GM19324 (cell line): ENCODE data around the gene ATF6B.

Experiments
- ATAC-seq: cut with Tn5 transposase; IDR thresholded peaks from one replicate; pipeline ENCODE4 v1.9.1; 2021; ENCODE audit warnings: mild to moderate bottlenecking, moderate library complexity; ENCODE audit not compliant: unreplicated experiment, low FRiP score

ATF6B gene

DNA sequence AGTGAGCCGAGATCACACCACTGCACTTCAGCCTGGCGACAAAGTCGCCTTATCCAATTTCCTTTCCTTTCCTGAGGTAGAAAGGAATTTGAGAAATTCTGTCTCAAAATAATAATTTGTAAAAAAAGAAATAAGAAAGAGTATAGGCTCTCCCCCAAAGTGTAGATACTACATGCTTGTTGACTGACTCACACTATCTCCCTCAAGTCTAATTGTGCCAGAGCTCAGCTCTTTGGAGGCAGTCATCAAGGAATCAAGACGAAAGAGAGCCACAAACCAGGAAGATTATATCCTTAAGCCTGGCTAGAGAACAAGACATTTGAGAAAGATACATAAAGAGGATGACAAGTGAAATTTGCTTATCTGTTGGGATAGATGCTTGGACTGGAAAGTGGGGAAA is 5.7 kb upstream of the ATF6B start:
- no peak for ATAC-seq

DNA sequence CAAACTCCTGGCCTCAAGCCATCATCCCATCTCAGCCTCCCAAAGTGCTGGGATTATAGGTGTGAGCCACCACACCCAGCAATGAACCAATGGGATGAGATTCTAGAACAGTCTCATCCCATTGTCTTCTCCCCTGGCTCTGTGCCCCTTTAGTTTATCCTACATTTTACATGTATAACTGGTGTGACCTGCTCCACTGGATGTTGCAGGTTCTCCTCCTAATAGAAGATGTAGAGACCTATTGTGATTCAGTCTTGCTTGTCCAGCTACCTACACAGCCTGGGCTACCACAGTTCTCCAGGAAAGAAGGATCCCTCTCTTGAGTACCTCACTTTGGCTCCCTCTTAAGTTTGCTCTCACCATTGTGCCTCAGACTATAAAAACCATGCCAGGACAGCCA is 4.1 kb upstream of the ATF6B start:
- no peak for ATAC-seq

DNA sequence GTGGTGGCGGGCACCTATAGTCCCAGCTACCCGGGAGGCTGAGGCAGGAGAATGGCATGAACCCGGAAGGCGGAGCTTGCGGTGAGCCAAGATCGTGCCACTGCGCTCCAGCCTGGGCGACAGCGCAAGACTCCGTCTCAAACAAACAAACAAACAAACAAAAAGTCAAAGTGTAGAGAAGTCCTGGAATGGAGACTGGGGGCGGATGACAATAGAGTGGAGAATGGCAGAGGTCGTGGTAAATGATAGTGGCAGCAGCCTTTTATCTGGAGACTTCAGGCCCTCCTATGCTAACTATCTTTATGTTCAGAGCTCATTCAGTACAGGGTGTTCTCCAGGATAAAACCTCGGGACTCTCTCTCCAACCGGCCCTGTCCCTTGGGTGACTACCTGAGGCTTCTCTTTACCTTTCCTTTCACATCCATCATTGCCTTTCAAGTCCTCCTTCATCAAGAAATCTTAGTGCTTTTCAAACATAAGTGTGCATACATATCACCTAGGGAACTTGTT is 3.4 kb upstream of the ATF6B start:
- ATAC-seq: no peak

DNA sequence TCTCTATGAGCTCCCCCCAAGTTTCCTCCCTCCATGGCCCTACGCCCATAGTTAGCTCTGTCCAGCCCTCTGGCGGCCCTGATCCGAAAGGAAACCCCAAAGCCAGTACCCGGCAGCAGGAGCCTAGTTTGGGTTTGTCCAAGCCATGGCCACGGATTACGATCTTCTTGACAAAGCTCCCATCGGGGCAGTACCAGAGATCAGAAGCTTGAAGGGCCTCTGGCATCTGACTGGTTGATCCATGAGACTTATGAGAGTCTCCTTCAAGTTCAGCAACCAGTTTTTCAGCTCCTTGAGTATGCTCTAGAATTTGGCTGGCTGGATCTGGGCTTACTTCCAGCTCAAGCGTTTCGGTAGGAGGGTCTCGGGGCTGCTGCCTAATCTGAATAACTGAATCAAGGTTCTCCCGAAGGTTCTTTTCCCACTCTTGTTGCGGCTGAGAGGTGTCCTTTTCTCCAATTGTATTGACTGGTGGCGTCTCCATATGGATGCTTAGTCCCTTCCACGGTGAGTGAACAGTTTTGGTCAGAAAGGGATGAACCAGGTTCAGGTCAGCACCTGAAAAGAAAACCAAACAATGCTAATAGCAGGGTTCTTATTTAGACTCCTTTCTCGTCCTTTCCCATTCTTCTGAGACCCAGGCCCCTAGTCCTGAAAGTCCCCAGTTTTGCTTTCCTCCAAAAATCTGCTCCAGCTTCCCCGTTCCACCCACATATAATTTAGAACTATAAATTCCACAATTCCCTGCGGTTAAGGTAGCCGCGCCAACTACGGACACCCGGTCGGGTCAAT is 1.4 kb upstream of the ATF6B start:
- ATAC-seq: no peak

DNA sequence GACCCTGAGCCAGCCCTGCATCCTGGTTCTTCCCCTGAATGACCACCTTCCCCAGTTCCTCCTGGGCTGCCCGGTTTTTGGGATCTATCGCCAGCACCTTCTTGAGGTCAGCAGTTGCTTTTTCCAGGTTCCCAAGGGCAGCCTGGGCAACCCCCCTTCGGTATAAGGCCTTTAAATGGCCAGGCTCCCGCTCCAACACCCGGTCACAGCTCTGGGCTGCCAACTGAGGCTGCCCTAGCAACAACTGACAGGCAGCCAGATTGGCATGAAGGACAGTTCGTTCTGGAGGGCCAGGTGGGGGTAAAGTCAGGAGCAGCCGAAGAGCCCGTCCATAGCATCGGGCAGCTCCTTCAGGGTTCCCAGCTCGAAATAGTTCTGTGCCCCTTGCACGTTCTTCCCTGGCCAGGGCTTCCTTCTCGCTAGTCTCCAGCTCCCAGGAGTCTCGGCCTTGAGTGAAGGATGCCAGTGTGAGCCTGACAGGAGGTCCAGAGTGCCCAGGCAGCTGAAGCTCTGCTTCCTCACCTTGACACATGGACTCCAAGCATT is 778 bp upstream of the ATF6B start:
- ATAC-seq: no peak

DNA sequence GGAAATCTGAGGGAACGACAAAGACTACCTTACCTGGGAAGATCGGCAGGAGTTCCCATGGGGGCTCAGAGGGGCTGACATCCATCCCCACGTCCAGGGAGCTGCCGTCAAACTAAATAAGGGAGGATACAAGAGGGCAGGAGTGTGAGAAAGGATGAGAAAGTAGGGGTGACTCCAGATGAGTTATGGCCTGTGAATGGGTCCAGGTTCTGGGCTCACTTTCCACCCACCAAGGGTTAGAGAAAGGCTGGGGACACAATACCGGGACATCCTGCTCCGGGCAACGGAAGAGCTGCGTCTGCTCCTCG is 683 bp downstream of the ATF6B start:
- ATAC-seq: no peak

DNA sequence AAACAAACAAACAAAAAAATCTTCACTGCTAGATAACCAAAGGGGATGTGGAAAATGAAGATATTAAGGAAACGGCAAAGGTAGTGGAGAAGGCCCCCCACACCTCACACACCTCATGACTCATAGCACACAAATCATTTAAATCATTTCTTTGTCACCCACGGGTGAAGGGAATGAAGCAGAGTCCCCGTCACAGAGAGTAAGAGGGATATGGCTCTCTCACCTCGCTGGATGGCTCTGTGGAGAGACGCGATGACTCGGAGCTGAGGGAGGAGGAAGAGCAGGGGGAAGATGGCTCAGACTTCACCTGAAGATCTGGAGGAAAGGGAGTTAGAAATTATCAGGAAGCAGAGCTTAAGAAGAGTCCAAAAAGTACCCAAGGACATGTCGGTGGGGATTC is 1.2 kb downstream of the ATF6B start:
- ATAC-seq: no peak

DNA sequence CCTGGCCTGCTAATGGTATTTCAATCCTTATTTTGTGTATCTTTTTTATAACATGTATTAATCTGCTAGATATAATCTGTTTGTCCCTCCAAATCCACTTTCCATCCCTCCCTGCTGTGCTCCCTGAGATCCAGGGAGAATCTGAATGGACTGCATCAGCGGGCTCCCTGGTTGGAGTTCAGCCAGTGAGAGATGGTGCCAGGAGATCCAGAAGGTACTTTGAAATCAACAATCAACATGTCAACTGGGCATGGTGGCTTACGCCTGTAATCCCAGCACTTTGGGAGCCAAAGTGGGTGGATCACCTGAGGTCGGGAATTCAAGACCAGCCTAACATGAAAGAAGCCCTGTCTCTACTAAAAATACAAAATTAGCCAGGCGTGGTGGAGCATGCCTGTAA is 4.4 kb downstream of the ATF6B start:
- no peak for ATAC-seq

DNA sequence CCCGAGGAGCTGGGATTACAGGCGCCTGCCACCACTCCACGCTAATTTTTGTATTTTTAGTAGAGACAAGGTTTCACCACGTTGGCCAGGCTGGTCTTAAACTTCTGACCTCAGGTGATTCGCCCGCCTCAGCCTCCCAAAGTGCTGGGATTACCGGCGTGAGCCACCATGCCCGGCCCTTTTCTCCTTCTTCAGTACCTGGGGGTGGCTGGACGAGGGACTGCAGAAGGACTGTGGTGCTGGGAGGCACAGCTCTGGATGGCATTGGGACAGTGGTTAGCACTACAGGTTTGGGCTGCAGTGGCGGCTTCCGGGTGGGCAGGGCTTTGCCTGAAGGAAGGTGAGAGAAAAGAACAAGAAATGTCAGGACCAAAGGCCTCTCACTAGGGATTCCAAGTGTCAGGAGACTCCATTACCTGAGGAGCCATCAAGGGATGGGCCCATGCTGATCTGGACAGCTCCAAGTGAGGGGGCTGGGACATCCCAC is 7.4 kb downstream of the ATF6B start:
- no peak for ATAC-seq

DNA sequence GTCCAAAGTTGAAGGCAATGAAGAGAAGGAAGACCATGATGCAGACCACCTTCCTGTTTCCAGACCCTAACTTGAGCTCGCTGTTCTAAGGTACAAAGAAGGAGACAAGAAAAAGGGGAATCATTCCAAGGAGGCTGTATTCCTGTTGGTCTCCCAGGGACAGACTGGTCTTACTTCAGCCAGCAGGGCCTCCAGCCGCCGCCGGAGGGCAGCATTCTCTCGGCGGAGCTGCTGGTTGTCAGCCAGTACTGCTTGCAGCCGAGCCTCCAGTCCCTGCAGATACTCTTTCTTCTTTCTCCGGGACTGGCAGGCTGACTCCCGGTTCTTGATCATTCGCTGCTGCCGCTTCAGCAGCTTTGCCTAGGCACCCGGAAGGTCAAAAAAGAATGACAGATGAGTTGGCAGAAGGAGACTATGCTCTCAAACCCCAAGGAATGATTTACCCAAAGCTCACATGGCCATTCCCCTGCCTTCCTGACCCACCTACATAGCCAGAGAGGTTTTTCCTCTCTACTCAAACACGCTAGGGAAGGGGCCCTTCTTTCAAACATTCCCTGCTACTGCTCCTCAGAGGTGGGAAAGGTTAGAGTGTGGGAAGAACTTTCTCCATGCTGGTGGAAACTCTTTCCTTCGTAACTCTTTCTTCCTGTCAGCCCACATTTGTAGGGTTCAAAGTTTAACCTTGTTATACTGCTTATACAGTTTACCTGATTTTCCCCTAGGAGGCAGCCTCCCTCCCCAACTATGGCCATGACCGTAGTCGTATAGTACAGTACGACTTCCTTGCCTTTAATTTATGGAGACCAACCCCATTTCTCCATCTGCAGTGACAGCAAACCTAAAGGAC is 9.0 kb downstream of the ATF6B start:
- ATAC-seq: no peak

DNA sequence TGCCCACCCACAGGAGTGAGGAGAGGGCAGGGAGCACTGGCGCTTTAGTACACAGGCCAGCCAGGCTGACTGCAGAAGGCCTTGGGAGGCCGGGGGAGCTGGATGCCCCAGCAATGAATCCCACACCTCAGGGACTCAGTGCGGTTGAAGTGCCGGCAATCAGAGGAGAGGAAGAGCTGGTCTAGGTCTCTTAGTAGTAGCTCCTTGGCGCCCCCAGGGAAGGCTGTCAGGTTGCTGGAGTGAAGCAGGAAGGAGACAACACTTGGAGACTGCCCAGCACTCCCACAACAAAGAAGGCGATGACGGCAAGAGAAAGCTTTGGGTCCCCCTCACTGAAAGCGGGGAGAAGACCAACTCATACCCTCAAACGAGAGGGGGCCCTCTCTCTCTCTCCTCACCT is 10.6 kb downstream of the ATF6B start:
- no peak for ATAC-seq

DNA sequence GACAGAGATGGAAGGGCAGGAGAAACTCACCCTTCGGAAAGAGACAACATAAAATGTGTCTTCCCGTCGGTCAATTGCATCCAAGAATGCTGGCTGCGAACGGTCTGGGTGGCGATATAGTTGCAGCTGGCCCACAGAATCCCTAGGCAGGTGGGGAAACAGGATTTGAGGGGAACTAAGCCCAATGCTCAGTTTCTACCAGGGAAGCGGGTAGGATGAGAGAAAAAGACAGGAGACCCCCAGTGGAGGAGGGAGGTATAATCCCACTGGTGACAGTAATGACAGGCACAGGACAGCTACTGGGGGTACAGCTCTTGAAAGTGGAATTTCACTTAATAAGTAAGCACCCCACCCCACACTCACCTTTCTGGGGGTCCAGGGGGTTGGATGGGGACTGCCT is 11.4 kb downstream of the ATF6B start:
- ATAC-seq: no peak

DNA sequence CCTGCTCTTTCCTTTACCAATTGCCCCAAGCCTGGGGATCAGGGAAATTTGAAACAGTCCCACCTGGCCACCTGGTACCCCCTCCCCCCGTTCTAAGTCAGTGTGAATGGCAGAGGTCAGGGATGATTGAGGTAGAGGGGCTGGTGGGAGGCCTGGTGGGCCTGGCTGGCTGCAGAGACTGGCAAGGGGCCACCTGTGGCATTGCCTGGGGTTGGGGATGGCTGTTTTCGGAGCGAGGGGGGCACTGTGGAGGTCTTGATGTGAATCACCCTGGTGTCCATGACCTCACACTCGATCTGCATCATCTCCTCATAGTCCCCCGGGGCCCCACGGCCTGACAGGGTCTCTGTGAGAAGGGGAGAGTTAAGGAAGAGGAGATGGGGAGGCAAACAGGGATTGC is 12.4 kb downstream of the ATF6B start:
- ATAC-seq: no peak

DNA sequence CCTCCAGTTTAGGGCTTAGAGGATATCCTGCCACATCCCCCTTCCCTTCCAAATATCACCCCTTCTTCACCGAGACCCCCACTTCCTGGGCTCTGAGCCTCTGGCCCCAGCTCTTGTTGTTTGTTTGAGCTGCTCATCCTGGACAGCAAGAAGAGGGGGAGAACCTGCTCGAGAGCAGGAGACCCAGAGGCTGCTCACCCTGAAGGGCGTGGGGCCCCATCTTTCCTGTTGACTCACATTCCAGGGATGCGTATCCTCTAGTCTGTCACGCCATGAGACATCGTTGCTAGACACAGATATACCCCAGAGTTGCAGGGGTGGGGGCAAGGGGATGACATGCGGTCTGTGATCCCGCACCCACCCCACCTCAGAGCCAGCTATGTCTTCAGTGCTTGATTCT is 13.2 kb downstream of the ATF6B start:
- no peak for ATAC-seq

DNA sequence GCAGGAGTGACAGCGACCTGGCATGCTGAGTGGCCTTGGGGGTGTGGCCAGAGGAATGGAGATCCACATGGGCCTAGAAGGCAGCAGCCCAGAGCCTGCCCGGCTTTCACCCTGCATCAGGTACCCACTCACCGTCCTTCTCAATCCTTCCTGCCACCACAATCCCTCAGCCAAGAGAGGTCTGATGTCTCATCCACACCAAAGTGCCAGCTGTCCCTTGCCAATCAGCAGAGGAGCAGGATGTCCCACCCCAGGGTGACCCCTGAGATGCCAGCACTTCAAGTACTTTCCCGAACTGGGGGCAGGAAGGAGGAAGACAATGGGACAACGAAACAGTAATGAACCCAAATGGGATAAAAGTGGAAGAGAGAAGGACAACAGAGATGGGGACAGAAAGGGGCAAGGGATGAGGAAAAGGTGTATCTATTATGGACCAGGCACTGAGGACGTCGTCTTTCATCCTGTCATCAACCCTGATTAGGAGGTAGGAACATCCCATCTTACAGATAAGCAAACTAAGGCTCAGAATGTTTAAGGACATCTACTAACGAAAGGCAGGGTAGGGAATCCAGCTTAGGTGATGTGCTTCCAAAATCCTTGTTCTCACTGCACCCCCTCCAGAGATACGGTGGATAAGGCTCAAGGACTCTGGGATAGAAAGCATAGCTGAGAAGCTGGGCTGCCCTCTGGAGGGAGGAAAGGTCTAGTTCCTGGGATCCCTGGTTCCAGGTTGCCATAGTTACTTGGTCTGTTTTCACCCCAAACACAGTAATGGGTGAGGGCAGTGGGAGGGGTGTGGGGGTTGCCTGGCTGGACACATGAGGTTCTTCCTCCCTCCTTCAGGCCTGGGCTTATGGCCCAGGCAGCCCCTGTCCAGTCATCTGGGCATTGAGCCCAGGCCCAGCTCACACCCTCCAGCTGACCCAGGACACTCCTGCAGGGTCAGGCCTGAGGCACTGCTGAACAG is 14.4 kb downstream of the ATF6B start:
- ATAC-seq: no peak

DNA sequence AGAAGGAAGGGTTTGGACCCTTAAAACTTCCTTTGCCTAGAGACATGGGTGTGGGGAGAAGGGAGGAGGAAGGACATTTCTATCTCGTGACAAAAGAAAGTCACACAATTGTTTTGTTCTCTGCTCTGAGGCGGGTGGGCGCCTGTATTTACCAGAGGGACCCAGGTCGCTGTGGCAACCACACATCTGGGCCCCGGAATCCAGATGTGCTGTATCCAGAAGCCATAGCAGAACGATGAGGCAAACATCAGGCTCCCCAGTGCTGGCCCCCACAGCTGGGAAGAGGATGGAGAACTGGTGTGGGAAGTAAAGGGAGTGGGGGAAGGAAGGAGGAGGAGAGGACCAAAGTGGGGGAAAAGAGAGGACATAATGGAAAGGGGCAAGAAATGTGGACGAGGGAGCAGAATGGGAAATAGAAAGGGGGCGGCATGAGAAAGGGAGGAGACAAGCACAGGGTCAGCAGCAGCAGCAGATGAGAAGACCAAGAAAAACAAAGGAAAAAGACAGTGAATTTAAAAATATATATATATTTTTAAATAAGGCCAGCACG is 15.5 kb downstream of the ATF6B start:
- ATAC-seq: no peak

DNA sequence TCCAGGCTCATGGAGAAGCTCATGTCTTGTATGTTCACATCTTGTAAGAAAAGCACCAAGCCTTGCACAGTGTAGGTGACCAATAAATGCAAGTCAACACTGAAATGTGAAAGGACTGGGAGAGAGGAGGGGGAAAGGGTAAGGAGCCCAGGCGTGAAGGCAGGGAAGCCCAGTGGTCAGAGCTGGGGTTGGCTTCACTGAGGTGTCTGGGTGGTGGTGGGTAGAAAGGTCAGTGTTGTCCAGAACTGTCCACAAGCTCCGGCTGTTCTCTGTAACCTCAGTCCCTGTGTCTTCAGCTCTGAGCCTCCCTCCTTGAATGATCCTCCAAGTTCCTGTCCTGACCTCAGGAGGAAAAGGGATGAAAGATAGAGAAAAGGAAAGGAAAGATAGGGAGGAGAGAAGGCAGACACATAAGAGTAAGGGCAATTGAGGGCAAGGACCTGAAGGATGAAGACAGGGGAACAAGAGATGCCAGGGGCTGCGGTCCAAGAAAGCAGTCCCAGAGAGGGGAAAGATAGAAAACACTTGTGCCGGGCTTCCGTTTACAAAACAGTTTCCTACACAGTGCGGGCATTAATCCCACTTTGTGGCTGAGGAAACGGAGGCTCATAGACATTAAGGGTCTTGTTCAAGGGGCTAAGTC is 16.5 kb downstream of the ATF6B start:
- ATAC-seq: no peak

DNA sequence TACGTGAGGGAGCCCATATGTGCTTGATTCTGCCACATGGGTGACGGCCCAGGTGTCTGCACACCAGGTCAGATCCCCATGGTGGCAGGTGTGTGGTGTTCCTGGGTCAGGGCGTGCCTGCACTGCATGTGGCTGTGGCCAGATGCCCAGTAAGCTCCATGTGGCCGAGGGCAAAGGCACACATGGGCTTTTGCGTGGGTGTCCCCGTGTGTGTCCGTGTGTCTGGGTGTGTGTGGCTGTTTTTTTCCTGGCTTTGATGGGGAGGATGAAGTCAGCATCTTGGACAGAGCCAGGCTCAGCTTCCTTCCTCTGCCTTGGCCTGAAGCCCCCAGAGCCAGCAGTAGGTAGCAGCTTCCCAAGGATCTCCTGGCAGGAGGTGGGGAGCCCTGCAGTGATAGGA is 17.4 kb downstream of the ATF6B start:
- ATAC-seq: no peak

DNA sequence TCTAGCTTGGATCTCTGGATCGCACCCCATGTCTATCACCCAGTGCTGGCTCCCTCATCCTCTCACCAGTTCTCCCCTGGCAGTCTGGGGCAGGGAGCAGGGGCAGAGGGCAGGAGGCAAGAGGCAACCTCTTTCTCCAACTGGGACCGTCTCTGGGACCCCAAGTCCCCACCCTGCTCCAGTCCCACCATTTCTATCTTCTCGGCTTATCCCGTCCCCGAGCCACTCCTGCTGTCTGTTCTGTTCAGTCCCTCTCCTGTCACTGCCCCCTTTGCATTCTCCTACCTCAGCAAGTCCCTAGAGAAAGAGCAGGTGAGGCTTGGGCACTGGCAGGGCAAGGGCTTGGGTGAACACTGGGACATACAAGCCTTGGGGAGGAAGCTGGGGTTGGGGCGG is 18.3 kb downstream of the ATF6B start:
- no peak for ATAC-seq
